CD4-positive, alpha-beta T cell treated with Interleukin-17A for 1 hour (primary cell): Measurements from ENCODE around the gene VIT.

ENCODE experiments used
- DNase-seq: peaks from one replicate; pipeline ENCODE4 v3.0.0-alpha.2; 2020

VIT gene

DNA sequence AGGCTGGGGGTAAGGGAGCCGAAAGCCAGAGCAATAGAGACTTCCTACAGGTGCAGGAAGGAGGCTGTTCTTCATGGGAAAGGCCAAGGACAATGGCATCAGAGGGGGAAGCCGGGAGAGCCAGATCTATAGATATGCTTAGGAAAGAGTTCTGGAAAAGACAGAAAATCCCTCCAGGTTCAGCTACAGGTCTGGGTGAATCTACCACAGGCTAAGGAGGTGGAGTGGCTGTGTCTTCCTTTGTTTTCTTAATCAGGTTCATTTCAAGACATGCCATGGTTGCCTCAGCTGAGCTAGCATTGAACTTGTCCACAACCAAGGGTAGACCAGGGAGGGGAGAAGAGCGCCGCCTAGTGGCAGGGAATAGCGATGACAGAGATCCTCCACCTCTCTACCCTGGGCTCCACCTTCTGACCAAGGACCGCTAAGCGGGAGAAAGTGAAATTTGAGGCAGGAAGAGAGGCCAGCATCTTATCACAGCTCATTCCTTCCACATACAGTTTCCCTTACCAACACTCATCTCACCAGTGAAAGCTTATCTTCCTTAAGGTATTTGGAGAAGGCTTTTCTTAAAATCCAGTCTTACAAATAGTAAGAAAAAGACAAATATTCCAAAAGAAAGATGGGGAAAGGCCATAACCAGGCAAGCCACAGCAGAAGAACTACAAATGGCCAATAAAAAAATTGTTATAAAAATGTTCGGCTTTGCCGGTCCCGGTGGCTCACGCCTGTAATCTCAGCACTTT lies 74.2 kb downstream of the VIT start:
- peak; percentile 26 for DNase-seq

DNA sequence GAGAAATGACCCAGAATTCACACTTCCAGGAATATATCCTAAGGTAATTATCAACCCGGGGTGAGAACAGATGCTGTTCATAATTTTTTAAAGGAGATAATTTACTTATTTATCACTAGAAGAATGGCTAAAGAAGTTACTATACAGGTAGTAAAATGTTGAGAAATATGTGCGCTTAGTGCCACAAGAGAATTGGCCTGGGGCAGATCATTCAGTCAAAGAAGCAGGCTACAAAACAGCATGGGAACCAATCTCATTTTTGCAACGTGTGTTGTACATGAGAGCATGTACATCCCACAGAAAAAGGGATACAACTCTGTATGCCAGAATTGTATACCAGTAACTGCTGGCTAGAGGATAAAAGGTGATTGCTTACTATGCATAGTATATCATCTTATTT lies 75.2 kb downstream of the VIT start:
- DNase-seq: no peak

DNA sequence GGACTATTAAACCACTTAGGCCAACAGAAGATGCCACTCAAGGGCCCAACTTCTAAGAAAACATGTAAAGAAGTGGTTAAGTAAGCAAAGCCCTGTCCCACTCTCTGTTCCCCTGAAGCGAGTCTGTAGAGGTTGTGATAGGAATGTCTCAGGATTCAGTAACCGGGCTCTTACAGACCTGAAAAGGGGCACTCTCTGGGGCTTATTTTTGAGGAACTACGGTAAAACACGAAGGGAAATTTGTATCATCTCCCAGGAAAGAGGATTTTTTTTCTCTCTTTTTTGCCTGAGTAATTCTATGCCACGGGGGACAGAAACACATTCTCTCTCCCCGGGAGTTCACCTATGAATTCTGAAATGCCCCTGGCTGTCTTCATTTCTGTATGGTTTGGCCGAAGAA lies 77.4 kb downstream of the VIT start:
- DNase-seq: no peak

DNA sequence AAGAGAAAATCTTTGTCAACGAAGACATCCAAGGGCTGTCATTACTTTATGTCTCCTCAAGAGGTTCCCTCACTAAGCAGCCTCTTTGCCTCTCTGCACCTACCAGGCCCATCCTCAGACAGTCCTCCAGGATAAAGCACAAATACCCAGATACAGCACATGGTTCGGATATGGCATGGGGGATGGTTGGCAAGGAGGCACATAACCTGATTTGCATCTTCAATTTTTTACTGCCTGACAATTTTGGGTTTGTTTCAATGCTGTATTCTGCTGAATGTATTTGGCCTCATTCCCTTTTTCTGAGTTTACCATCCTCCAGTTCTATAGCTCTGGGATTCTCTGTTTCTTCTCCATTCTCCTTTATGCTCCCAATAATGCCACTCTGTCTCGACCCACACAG lies 78.8 kb downstream of the VIT start:
- no peak for DNase-seq

DNA sequence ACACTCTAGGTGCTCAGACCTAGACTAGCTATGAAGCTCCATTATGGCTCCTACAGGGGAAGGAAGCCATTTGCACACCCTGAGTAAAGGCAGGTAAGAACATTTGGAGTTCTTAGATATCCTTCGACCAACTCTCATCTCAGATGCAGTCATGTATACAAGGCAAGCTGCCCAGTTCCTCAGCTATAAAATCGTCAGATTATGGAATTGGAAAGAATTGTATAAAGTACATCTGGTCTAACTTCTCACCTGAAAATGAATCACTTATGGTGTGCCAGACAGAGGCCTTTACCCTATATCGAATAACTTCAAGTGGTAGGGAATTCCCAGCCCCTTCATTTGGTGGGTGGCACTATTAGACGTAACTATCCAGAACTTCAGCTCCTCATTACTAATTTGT lies 79.3 kb downstream of the VIT start:
- DNase-seq: no peak

DNA sequence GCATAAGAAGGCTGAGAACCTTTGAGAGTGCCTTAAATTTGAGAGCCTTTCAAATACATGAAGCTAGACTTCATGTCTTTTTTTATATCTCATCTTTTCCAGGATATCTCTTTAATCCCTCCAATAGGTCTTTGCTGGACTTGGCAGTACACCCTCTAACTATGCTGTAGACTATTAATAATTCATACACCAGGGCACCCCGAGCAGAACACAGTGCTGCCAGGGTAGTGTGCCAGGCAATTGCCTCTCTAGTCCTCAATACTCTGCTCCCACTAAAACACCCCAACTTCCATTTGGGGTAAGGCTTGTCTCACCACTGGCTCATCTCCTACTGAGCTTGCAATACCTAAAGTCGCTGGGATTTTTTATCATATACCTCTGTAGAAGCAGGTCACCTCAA lies 80.8 kb downstream of the VIT start:
- DNase-seq: no peak

DNA sequence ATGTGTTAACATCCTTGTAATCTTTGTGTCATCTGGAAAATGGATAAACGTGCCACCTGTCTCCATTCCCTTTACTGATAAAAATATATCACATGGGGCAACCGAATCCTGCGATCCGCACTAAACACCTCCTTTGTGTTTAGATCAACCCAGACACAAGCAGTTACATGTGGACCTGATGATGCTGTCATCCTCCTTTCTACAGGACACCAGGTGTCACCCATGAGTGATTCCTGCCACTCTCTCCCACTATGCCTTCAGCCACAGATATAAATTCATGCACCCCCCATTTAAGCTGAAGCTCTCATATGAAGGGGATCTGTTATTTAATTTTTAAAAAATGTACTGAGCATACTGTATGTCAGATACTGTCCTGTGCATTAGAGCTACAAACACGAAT lies 81.3 kb downstream of the VIT start:
- no peak for DNase-seq

DNA sequence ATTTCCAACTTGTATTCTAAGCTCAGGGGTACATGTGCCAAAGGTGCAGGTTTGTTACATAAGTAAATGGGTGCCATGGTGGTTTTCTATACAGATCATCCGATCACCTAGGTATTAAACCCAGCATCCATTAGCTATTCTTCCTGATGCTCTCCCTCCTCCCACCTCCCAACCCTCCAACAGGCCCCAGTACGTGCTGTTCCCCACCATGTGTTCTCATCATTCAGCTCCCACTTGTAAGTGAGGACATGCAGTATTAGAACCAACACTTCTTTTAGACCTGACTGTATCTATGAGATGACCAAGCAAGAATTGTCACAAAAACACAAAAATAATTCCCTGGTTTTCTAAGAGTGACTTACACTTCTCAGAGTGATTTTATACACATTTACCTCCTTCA lies 83.0 kb downstream of the VIT start:
- DNase-seq: no peak

DNA sequence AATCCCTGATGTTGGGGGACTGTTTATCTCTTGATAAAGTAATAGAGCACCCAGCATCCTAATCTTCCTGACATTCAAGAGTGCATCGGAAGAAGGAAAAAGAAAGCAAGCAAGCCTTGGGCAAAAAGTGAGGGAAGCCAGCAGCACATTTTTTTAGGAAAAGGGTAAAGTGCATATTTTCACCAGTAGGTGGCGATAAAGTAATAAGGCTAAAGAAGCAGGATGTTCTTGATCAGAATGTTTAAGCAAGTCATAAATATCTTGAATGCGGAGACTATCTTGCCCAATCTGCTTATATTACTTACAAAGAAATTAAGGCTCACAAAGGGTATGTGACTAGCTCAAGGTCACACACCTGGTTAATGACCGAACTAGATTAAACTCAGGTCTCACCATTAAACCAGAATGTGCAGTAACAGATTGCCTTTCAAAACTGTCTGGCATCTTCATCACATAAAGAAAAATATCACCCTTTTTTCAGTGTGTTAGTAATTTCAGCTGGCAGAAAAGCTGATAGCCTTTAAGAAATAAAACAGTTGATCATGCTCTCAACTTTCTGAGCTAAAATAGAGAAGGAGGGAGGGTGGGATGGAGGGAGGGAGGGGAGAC lies 83.8 kb downstream of the VIT start:
- peak; percentile 61 for DNase-seq

DNA sequence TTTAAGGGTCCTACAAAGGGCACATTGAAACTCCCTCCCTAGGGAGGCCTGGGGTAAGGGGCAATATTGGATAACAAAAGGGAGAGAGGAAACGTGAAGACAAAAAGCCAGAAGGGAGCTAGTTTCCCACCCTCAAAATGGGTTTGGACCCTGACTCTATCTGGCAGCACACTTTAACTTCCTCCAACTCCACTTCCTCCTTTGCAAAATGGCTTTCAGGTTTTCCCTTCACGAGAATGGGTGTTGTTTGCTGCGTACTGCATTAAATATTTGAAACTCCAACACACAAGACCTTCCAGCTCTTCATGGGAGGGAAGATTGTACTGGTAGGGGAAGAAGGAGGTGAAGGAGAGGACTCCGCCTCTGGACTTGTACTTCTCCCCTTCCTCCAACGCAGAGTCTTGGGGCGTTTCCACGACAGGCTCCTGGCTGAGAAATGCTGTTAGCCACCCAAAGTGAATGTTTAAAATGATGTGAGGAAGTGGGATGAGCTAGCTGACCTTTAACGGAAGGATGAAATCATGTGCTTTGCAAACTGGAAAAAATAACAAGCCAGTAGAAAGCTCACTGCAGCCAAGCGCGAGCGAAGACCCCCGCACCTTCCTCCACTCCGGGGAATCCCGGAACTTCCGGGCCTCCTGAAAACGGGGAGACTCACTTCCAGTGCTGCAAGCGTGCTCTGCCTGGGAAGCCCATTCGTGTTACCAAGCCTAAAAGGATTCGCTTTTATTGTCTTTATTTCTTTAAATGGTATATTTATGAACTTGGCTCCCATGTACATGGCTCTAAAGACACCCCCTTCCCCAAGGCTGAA lies 85.6 kb downstream of the VIT start:
- DNase-seq: no peak

DNA sequence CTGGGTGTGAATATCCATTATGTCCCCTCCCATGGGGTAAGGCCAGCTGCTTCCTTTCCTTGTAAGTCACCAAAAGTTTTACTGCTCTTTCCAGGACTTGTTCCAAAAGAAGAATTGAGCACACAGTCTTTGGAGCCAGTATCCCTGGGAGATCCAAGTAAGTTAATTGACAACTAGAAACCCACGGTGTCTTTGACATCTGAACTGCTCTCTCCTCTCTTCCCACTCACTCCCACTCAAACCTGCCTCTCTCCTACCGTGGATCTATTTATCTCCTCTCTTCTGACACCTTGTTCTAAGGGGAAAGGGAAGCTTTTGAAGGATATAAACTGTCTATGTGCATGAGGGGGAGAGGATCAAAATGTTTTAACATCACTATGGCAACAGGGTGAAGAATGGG lies 86.7 kb downstream of the VIT start:
- no peak for DNase-seq

DNA sequence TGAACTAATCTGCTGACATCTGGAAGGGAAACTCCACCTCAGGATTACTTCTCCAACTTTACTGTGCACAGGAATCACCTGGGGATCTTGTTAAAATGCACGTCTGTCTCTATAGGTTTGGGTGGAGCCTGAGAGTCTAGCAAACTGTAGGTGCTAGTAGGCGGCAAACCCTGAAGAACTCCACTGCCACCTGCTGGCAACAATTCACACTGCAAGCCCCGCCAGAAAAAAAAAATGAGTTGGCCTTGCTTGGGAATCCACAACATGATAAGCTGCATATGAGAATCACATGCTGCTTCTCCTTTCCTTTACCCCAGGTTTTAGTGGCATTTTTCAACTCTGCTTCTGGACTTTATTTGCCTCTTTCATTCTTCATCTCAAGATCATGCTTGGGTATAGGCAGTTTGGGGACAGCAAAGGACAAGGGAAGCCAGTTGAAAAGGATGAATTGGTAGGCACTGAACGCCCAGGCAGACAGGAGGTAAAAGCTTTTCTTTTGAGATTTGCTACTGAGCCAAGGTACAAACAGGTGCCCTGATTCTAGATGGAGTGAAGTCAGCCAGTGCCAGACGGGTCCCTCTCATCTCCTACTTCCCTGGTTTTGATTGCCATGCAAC lies 88.8 kb downstream of the VIT start:
- DNase-seq: peak; percentile 69

DNA sequence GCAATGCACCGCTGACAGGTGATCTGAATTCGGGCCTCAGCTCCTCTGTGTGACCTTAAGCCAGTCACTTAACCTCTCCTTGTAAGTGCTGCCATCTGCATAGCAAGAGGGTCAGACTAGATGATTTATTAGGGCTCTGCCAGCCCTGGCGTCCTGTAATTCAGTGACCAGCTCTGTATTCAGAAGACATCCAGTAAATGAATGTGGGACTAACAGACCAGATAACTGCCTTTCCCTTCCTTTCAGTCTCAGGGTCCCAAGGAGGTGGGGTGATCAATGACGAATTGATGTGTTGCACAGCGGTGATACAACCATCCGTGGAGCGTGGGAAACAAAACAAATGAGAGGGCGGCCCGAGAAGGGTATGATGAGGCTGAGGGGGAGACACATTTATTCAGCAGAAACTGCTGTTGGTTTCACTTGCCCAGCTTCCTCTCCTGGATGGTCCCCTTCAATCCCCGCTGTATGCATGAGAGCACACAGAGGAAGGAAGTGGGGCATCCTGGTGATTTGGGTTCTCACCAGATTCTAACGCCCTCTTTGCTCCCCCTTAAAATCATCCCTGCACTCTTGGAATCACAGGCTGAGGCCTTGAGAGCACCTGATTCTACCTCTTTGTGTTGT lies 92.8 kb downstream of the VIT start:
- DNase-seq: no peak

DNA sequence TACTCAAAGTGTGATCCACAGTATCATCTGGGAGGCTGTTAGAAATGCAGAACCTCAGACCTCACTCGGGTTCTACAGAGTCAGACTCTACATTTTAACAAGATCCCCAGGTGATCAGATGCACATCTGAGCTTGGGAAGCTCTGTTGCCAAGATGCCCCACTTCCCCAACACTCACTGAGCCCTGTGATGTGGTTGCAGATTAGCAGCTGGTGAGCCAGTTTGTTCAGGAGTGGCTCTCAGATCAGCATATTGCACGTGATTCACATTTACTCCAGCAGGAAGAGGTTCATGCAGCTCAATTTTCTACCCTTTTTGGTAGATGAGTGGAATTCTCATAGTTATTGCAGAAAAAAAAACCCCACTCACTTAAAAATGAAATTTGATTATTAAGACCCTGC lies 96.4 kb downstream of the VIT start:
- DNase-seq: no peak

DNA sequence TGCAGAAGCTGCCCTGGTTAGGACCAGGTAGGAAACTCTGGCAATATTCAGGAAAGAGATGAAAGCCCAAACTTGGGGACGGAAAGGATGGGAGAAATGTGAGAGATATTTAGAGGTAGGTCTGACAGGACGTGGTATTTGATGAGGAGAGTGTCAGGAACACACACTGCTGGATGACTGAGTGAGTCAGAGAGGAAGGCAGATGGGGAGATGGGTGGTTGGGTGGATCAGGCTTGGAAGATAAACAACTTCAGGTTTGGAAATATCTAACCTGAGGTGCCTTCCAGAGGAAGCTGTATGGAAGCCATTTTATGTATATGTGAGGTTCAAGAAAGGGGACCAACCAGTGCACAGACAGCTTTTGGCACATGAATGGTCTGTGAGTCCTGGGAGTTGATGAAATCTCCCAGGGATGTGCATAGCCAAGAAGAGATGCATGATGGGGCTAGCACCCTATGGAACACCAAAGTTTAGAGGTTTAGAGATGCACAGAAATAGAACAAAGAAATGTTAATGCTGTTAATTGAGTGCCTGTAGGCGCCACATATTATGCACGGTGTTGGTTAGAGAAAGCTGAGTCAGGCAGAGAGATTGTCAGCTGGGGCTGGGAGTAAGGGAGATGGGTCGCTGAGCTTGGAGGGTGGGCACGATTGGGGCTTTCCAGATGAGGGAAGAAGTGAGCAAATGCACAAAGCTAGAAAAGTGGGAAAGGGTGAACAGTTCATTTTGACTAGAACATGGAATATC lies 101.0 kb downstream of the VIT start:
- no peak for DNase-seq

DNA sequence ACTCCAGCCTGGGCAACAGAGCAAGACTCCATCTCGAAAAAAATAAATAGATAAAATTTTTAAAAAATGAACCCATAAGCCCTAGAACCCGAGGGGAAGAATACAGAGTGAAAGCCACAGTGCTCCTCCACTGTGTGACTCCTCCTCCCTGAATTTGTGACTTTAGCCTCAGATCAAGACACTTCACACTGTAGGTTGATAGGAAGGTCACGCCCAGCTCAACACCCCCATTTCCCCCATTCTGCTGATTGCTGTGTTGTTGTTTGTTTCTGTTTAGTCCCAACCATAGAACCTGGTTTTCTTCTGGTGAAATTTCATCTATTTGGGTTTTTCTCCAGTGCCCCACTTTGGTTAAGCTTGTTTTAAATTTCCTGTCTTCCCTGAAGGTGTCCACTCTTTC lies 102.2 kb downstream of the VIT start:
- peak; percentile 51 for DNase-seq

DNA sequence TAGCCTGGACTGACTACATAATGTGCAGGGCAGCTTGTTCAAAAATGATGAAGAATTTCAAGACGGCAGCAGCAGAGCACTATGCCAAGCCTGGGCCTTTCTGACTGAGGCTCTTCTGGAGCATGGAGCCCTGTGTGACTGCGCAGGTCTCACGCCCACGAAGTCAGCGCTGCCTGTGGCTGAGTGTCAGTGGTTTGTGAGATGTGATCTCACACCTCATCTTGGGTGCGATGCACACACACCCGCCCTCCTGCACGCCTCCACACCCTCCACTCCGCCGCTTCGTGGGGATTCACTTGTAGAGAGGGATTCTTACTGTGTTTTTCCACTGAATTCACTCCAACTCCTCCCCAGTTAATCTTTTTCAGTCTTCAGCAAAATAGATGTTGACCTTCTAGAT lies 103.9 kb downstream of the VIT start:
- peak; percentile 61 for DNase-seq

DNA sequence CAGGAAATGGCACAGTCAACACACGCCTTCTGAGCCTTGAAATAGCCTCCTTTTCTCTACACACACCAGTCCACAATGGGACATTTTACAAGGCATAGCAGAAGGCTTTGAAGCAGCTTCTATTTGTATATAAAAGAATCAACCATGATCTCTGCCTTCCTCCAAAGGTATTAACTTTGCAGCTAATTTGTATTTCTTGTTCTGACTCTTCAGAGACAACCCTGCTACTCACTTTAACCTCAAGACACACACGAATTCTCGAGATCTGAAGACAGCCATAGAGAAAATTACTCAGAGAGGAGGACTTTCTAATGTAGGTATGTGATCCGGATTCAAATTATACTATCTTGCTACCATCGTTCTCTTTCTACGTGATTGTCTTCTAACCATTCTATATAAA lies 104.6 kb downstream of the VIT start:
- no peak for DNase-seq

DNA sequence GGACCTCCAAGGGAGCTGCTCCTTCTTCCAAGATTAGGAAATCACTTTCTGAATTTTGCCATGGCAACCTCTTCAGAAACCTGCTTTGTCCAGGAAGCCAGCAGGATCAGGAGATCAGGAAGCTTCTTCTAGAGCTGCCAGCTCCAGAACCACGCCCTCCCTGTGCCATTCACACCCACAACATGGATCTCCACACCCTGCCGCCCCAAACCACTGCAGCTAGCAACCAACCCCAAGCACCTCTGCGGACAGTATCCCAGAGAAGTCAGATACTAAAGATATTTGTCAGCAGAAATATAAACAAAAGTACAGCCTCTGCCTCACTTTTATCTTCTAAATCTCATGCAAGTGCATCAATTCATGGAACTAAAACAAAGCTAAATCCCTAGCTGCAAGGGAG lies 106.4 kb downstream of the VIT start:
- DNase-seq: no peak

DNA sequence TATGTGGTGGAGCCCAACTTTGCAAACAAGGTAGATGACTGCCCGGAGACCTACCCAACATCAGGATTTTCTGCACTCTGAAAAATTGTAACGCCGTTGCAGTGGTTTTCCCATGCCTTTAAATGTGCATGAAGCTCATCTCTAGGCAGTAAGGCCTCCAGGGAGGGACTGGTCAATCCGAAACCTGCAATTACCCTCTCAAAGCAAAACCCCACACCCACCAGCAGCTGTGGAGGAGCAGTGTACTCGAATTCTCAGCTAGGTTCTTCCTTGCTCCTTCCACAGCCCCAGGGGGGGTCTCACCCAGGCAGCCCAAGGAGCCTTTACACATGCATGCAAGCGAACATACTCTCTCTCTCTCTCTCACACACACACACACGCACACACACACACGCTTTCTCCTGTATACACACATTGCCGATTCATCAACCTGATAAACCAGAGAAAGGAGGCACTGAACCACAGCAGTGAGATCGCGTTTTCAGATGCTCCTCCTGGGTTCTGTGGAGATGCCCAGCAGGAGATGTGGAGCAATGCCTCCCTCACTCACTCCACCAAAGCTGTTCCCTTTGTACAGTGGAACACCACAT lies 109.2 kb downstream of the VIT start:
- DNase-seq: no peak

DNA sequence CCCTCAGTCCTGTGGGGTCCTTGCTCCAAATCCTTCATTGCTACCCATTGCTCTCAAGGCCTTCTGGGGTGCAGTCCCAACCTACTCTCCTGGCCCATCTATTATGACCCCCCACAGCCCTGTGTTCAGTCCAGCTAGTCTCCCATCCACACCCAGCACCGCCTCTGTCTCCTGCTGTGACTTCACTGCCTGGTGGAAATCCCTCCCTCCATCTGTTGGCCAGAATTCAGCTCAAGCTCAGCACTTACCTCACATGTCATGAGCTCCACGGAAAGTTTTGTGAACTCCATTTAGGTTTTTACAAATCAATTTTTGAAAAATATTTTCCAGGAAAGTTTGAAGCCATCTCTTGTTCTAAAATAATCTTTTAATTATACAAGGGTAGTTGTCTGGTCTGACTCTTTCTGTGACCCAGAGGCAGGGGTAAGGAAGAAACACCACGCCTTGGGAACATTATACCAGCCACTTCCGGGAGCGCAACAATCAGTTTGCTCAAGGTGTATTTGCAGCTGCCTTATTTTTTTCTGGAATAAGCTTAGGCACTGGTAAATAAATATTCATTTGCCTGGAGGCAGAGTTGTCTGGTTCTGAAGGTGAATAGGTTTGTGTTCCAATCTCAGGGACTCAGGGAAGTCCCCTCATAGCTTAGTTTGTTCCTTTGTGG lies 110.8 kb downstream of the VIT start:
- no peak for DNase-seq
